Measurements from ENCODE around the gene AOC1.

GRCh38 chr7:150909200-150909995, 57.1 kb downstream of the AOC1 start:
- TF ChIP-seq TSHZ2 (CRISPR knock-in tag; IDR thresholded peaks at IDR 0.05) (no peak), ESRRG (CRISPR knock-in tag; IDR thresholded peaks at IDR 0.05) (no peak), CSRNP3 (CRISPR knock-in tag; IDR thresholded peaks at IDR 0.05) (no peak), PATZ1 (CRISPR knock-in tag; IDR thresholded peaks at IDR 0.05; ENCODE audit: borderline replicate concordance) (no peak), CREB5 (CRISPR knock-in tag; IDR thresholded peaks at IDR 0.05; ENCODE audit: low read depth) (no peak), ZFP30 (CRISPR knock-in tag; IDR thresholded peaks at IDR 0.05) (no peak), TOX (CRISPR knock-in tag; IDR thresholded peaks at IDR 0.05; ENCODE audit: borderline replicate concordance) (no peak), ARNTL (CRISPR knock-in tag; IDR thresholded peaks at IDR 0.05; ENCODE audit: borderline replicate concordance, low read depth) (no peak), ZNF70 (CRISPR knock-in tag; IDR thresholded peaks at IDR 0.05) (no peak), RARB (CRISPR knock-in tag; IDR thresholded peaks at IDR 0.05) (no peak), ZC3H10 (CRISPR knock-in tag; IDR thresholded peaks at IDR 0.05) (no peak)
